Loucy (cell line): Measurements from ENCODE around the gene DNAH14.
"Not testable (repeated sequence)": the region's sequence is repeated elsewhere in the genome, so short reads cannot be mapped to it uniquely, and the experiment has no call there.

Source experiments
- CTCF ChIP-seq: fragments of 200-600 bp; sonication (generic); conservative IDR thresholded peaks from 2 replicates; pipeline ENCODE4 v1.5.1; 2014; ENCODE audit warnings: mild to moderate bottlenecking, antibody characterized with exemption, low read length
- EZH2phosphoT487 ChIP-seq: fragments of 200-600 bp; IDR thresholded peaks from 2 replicates; pipeline ENCODE4 v1.6.1; 2018; ENCODE audit warnings: antibody characterized with exemption, mild to moderate bottlenecking, moderate library complexity, borderline replicate concordance

GRCh38 chr1:224927631-224928030 lies 1.8 kb upstream of the DNAH14 start:
- not testable (repeated sequence) for TF ChIP-seq CTCF, EZH2phosphoT487
